RWPE2 (cell line): ENCODE measurements around the gene ARL8A.

ENCODE experiments used
- ATAC-seq: fragments of 200-7000 bp; cut with Tn5 transposase; 3 replicates; pipeline ENCODE4 v1.9.1; 2021; ENCODE audit warnings: low read depth
- DNase-seq: peaks from one replicate; pipeline ENCODE4 v3.0.0-alpha.2; 2020; ENCODE audit warnings: low spot score
- H3K27ac ChIP-seq: fragments of 450-650 bp; 2 replicates; pipeline ENCODE4 v1.5.1; 2017; ENCODE audit warnings: mild to moderate bottlenecking; ENCODE audit not compliant: poor library complexity, severe bottlenecking
- H3K27me3 ChIP-seq: fragments of 250-450 bp; sonication (Bioruptor Pico); 2 replicates; pipeline ENCODE4 v1.5.1; 2021; ENCODE audit warnings: mild to moderate bottlenecking, moderate library complexity; ENCODE audit not compliant: insufficient read depth, poor library complexity, severe bottlenecking
- H3K36me3 ChIP-seq: fragments of 250-450 bp; sonication (Bioruptor Pico); 2 replicates; pipeline ENCODE4 v1.5.1; 2020; ENCODE audit warnings: low read depth, mild to moderate bottlenecking, moderate library complexity
- H3K4me1 ChIP-seq: fragments of 250-450 bp; sonication (Bioruptor Pico); 2 replicates; pipeline ENCODE4 v1.5.1; 2021; ENCODE audit warnings: mild to moderate bottlenecking, moderate library complexity; ENCODE audit not compliant: insufficient read depth, poor library complexity, severe bottlenecking
- H3K4me3 ChIP-seq: fragments of 250-450 bp; sonication (Bioruptor Pico); 2 replicates; pipeline ENCODE4 v1.5.1; 2021; ENCODE audit warnings: mild to moderate bottlenecking, moderate library complexity; ENCODE audit not compliant: severe bottlenecking
- H3K9me3 ChIP-seq: fragments of 250-450 bp; sonication (Bioruptor Pico); 2 replicates; pipeline ENCODE4 v1.5.1; 2021; ENCODE audit warnings: mild to moderate bottlenecking, moderate library complexity; ENCODE audit not compliant: severe bottlenecking
- CTCF ChIP-seq: fragments of 450-650 bp; IDR thresholded peaks from one replicate; pipeline ENCODE4 v1.5.1; 2017; ENCODE audit warnings: mild to moderate bottlenecking, moderate library complexity; ENCODE audit not compliant: poor library complexity, severe bottlenecking

The ARL8A gene

GRCh38 chr1:202165942-202166843, 21.7 kb upstream of the ARL8A start:
- H3K27me3 ChIP-seq = no peaks in the 10 kb centered on the region
- H3K4me3 ChIP-seq = no peak overlapping the region
- DNase-seq (no peak), ATAC-seq (no peak)
- H3K4me1 ChIP-seq = no peaks in the 10 kb centered on the region
- H3K27ac ChIP-seq = no peak overlapping the region
- H3K36me3 ChIP-seq = no peaks in the 10 kb centered on the region
- TF ChIP-seq CTCF = no peak
- no peaks in the 10 kb centered on the region for H3K9me3 ChIP-seq

GRCh38 chr1:202165267-202165941, 20.9 kb upstream of the ARL8A start:
- Histone ChIP-seq H3K27me3 (no peaks in the 10 kb centered on the region), H3K4me3 (no peak overlapping the region), H3K27ac (no peak overlapping the region), H3K9me3 (no peaks in the 10 kb centered on the region), H3K4me1 (no peaks in the 10 kb centered on the region), H3K36me3 (no peaks in the 10 kb centered on the region)
- TF ChIP-seq CTCF = no peak
- ATAC-seq (no peak), DNase-seq (peak; percentile 42)

- no peaks in the 10 kb centered on the region for H3K27me3 ChIP-seq
- no peak overlapping the region for H3K27ac ChIP-seq
- no peak for TF ChIP-seq CTCF
- no peaks in the 10 kb centered on the region for H3K9me3 ChIP-seq
- H3K36me3 ChIP-seq = no peaks in the 10 kb centered on the region
- ATAC-seq (no peak), DNase-seq (no peak)
- H3K4me3 ChIP-seq = no peak overlapping the region
- no peaks in the 10 kb centered on the region for H3K4me1 ChIP-seq
Observed at GRCh38 chr1:202164271-202165037, 19.9 kb upstream of the ARL8A start.

- Histone ChIP-seq H3K4me1 (no peaks in the 10 kb centered on the region), H3K27ac (no peak overlapping the region), H3K27me3 (no peaks in the 10 kb centered on the region), H3K4me3 (no peak overlapping the region), H3K9me3 (no peaks in the 10 kb centered on the region), H3K36me3 (no peaks in the 10 kb centered on the region)
- DNase-seq (no peak), ATAC-seq (no peak)
- TF ChIP-seq CTCF = no peak
Observed at GRCh38 chr1:202163281-202164270, 19.0 kb upstream of the ARL8A start.
